ENCODE results near the gene TADA2B. TPM values are rescaled to one million over a fixed set of nuclear protein-coding genes. Genes with fewer than 3 reads are reported as not detected.

TADA2B gene
- total RNA-seq, 4 donors from 2014 or later, result 55.4 to 70.2 (median 56.4) TPM

- intact Hi-C loops (cut with DNase I; ENCODE audit: low total_unique reads) (no loop called here), in situ Hi-C loops (cut with MboI; ENCODE audit: low sequenced_read_pairs in 4 of 4) (no loop called here)
- Histone ChIP-seq H3K9me3 (no peaks in the 10 kb centered on the region), H3K27ac (no peak overlapping the region), H3K4me1 (no peaks in the 10 kb centered on the region), H3K36me3 (peaks cover 0 to 35% of the 10 kb centered on the region in 2 donors), H3K4me3 (no peak overlapping the region), H3K27me3 (no peaks in the 10 kb centered on the region)
- ATAC-seq, result no peak
- DNase-seq, result no peak
- TF ChIP-seq POLR2A (IDR thresholded peaks at IDR 0.05) (no peak), CTCF (IDR thresholded peaks at IDR 0.05 in 4 of 5, conservative IDR thresholded peaks at IDR 0.05 in 1 of 5) (no peak)
Measured at GRCh38 chr4:7026107-7026506, 17.1 kb upstream of the TADA2B start.

- Histone ChIP-seq H3K4me3 (no peak overlapping the region), H3K36me3 (peaks cover 0 to 43% of the 10 kb centered on the region in 2 donors), H3K9me3 (no peaks in the 10 kb centered on the region), H3K27ac (no peak overlapping the region), H3K4me1 (no peaks in the 10 kb centered on the region), H3K27me3 (no peaks in the 10 kb centered on the region)
- no peak for ATAC-seq
- DNase-seq, result no peak
- TF ChIP-seq CTCF (IDR thresholded peaks at IDR 0.05 in 4 of 5, conservative IDR thresholded peaks at IDR 0.05 in 1 of 5) (no peak), POLR2A (IDR thresholded peaks at IDR 0.05) (no peak)
- in situ Hi-C loops (cut with MboI; ENCODE audit: low sequenced_read_pairs in 4 of 4), result no loop called here
- intact Hi-C loops (cut with DNase I; ENCODE audit: low total_unique reads), result no loop called here
Measured at GRCh38 chr4:7027284-7027683, 15.9 kb upstream of the TADA2B start.

GRCh38 chr4:7027913-7028312 is 15.3 kb upstream of the TADA2B start:
- Histone ChIP-seq H3K36me3 (peaks cover 0 to 47% of the 10 kb centered on the region in 2 donors), H3K4me1 (no peaks in the 10 kb centered on the region), H3K4me3 (no peak overlapping the region), H3K27ac (no peak overlapping the region), H3K27me3 (no peaks in the 10 kb centered on the region), H3K9me3 (no peaks in the 10 kb centered on the region)
- ATAC-seq (no peak), DNase-seq (no peak)
- in situ Hi-C loops (cut with MboI; ENCODE audit: low sequenced_read_pairs in 4 of 4) (no loop called here), intact Hi-C loops (cut with DNase I; ENCODE audit: low total_unique reads) (no loop called here)
- TF ChIP-seq POLR2A (IDR thresholded peaks at IDR 0.05) (no peak), CTCF (IDR thresholded peaks at IDR 0.05 in 4 of 5, conservative IDR thresholded peaks at IDR 0.05 in 1 of 5) (no peak)

GRCh38 chr4:7029212-7029611 is 14.0 kb upstream of the TADA2B start:
- Histone ChIP-seq H3K27ac (no peak overlapping the region), H3K9me3 (no peaks in the 10 kb centered on the region), H3K36me3 (peaks cover 0 to 47% of the 10 kb centered on the region in 2 donors), H3K27me3 (no peaks in the 10 kb centered on the region), H3K4me1 (no peaks in the 10 kb centered on the region), H3K4me3 (no peak overlapping the region)
- DNase-seq (no peak), ATAC-seq (no peak)
- intact Hi-C loops (cut with DNase I; ENCODE audit: low total_unique reads), result no loop called here
- TF ChIP-seq CTCF (IDR thresholded peaks at IDR 0.05 in 4 of 5, conservative IDR thresholded peaks at IDR 0.05 in 1 of 5), result no peak
- TF ChIP-seq POLR2A (IDR thresholded peaks at IDR 0.05), result no peak
- in situ Hi-C loops (cut with MboI; ENCODE audit: low sequenced_read_pairs in 4 of 4), result no loop called here

GRCh38 chr4:7029921-7030320 is 13.3 kb upstream of the TADA2B start:
- Histone ChIP-seq H3K36me3 (peaks cover 0 to 43% of the 10 kb centered on the region in 2 donors), H3K27me3 (no peaks in the 10 kb centered on the region), H3K9me3 (no peaks in the 10 kb centered on the region), H3K4me1 (no peaks in the 10 kb centered on the region), H3K27ac (no peak overlapping the region), H3K4me3 (no peak overlapping the region)
- DNase-seq, result no peak
- ATAC-seq, result no peak
- in situ Hi-C loops (cut with MboI; ENCODE audit: low sequenced_read_pairs in 4 of 4) (no loop called here), intact Hi-C loops (cut with DNase I; ENCODE audit: low total_unique reads) (no loop called here)
- no peak for TF ChIP-seq CTCF (IDR thresholded peaks at IDR 0.05 in 4 of 5, conservative IDR thresholded peaks at IDR 0.05 in 1 of 5)
- no peak for TF ChIP-seq POLR2A (IDR thresholded peaks at IDR 0.05)

All from gastrocnemius medialis (tissue), 4 donors.